Erythroblast (primary cell): ENCODE measurements around the gene PIK3R2.

ENCODE experiments used
- GATA1 ChIP-seq: IDR thresholded peaks from 2 replicates; pipeline ENCODE4 v1.6.1; 2011; ENCODE audit warnings: low read depth, mild to moderate bottlenecking, control low read depth, low read length, moderate library complexity
- POLR2A ChIP-seq: IDR thresholded peaks from 2 replicates; pipeline ENCODE4 v1.6.1; 2011; ENCODE audit warnings: mild to moderate bottlenecking, low read length

DNA sequence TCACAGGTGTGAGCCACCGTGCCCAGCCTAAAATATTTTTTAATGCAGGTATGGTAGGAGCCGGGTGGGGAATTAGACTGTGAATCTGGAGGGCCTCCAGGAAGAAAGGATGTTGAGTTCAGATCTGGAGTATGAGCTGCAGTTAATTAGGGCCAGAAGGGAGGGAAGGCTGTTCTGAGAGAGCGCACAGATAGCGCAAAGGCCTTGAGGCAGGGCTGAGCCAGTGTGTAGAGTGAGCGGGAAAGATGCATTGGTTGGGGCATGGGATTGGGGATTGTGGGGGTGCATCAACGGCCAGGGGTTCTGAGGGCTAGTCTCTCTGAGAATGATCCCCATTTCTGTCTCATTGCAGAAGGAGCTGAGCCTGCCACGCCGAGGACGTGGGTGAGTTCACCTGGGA is 45.7 kb upstream of the PIK3R2 start:
- TF ChIP-seq POLR2A = no peak
- no peak for TF ChIP-seq GATA1
